GM12801 (cell line): Measurements from ENCODE around the gene HERC3.

Experiments
- CTCF ChIP-seq: IDR thresholded peaks from one replicate; pipeline ENCODE4 v1.5.1; 2011; ENCODE audit warnings: control low read depth; ENCODE audit not compliant: insufficient read length; ENCODE audit errors: extremely low read depth

Gene HERC3

GRCh38 chr4:88610771-88611170, 18.5 kb downstream of the HERC3 start:
- no peak for TF ChIP-seq CTCF

- TF ChIP-seq CTCF: no peak
Observed at GRCh38 chr4:88613417-88613875, 21.2 kb downstream of the HERC3 start.

- TF ChIP-seq CTCF: no peak
Observed at GRCh38 chr4:88614058-88614457, 21.8 kb downstream of the HERC3 start.

GRCh38 chr4:88616275-88617150, 24.2 kb downstream of the HERC3 start:
- no peak for TF ChIP-seq CTCF

- TF ChIP-seq CTCF: no peak
Observed at GRCh38 chr4:88618782-88619485, 26.7 kb downstream of the HERC3 start.

GRCh38 chr4:88619971-88620370, 27.7 kb downstream of the HERC3 start:
- TF ChIP-seq CTCF: no peak

- TF ChIP-seq CTCF: no peak
Observed at GRCh38 chr4:88621763-88622327, 29.6 kb downstream of the HERC3 start.
